ENCODE results near the gene ANO2. TPM values are rescaled to one million over a fixed set of nuclear protein-coding genes. Genes with fewer than 3 reads are reported as not detected.

The ANO2 gene
- total and polyA plus RNA-seq, 4 donors = 0.03 to 0.25 (median 0.15) TPM

GRCh38 chr12:5534426-5535199 is 410.4 kb downstream of the ANO2 start:
- 82% methylated on average over 10 of the region's 10 CpGs for WGBS
- no peak overlapping the region for H3K9ac ChIP-seq (ENCODE audit: low read depth in 1 of 2, low read length in 2 of 2)
- DNase-seq (ENCODE audit: low spot score) = no peak
- no peak overlapping the region for H3K27ac ChIP-seq (ENCODE audit: low read depth in 1 of 2, low read length in 2 of 2)
- H3K27me3 ChIP-seq (ENCODE audit: control insufficient read depth in 4 of 4, insufficient read depth in 4 of 4, low read length in 3 of 4) = no peaks in the 10 kb centered on the region
- H3K36me3 ChIP-seq (ENCODE audit: control insufficient read depth in 4 of 4, insufficient read depth in 3 of 4, low read depth in 1 of 4, low read length in 3 of 4) = no peaks in the 10 kb centered on the region
- no peaks in the 10 kb centered on the region for H3K4me1 ChIP-seq (ENCODE audit: control insufficient read depth in 4 of 4, insufficient read depth in 4 of 4, low read length in 3 of 4)
- TF ChIP-seq FOXA2 (IDR thresholded peaks at IDR 0.05) (no peak), NR2F2 (IDR thresholded peaks at IDR 0.05) (no peak), JUND (IDR thresholded peaks at IDR 0.05) (no peak), HNF4G (IDR thresholded peaks at IDR 0.05) (no peak)
- no peaks in the 10 kb centered on the region for H3K9me3 ChIP-seq (ENCODE audit: control insufficient read depth in 4 of 4, low read length in 3 of 4)
- no peak overlapping the region for H3K4me3 ChIP-seq (ENCODE audit: low read depth in 1 of 3, low read length in 3 of 3)

- 72% methylated on average over 3 of the region's 3 CpGs for WGBS
- Histone ChIP-seq H3K27me3 (ENCODE audit: control insufficient read depth in 4 of 4, insufficient read depth in 4 of 4, low read length in 3 of 4) (no peaks in the 10 kb centered on the region), H3K4me3 (ENCODE audit: low read depth in 1 of 3, low read length in 3 of 3) (no peak overlapping the region), H3K36me3 (ENCODE audit: control insufficient read depth in 4 of 4, insufficient read depth in 3 of 4, low read depth in 1 of 4, low read length in 3 of 4) (no peaks in the 10 kb centered on the region), H3K9ac (ENCODE audit: low read depth in 1 of 2, low read length in 2 of 2) (no peak overlapping the region), H3K4me1 (ENCODE audit: control insufficient read depth in 4 of 4, insufficient read depth in 4 of 4, low read length in 3 of 4) (no peaks in the 10 kb centered on the region), H3K9me3 (ENCODE audit: control insufficient read depth in 4 of 4, low read length in 3 of 4) (no peaks in the 10 kb centered on the region), H3K27ac (ENCODE audit: low read depth in 1 of 2, low read length in 2 of 2) (no peak overlapping the region)
- DNase-seq (ENCODE audit: low spot score) = no peak
- TF ChIP-seq CTCF (IDR thresholded peaks at IDR 0.05; ENCODE audit: low read depth, low read length, missing input control) = no peak
- no peak for TF ChIP-seq HNF4G (IDR thresholded peaks at IDR 0.05)
- TF ChIP-seq JUND (IDR thresholded peaks at IDR 0.05) = no peak
- TF ChIP-seq TAF1 (conservative IDR thresholded peaks at IDR 0.05) = no peak
- TF ChIP-seq HNF4A (conservative IDR thresholded peaks at IDR 0.05) = no peak
- no peak for TF ChIP-seq RXRA (IDR thresholded peaks at IDR 0.05)
- TF ChIP-seq FOXA2 (IDR thresholded peaks at IDR 0.05) = no peak
- TF ChIP-seq YY1 (IDR thresholded peaks at IDR 0.05) = no peak
- no peak for TF ChIP-seq EGR1 (IDR thresholded peaks at IDR 0.05; ENCODE audit: low read depth in 2 of 2)
- no peak for TF ChIP-seq GABPA (IDR thresholded peaks at IDR 0.05 in 1 of 2, conservative IDR thresholded peaks at IDR 0.05 in 1 of 2)
- no peak for TF ChIP-seq FOXA1 (IDR thresholded peaks at IDR 0.05)
- no peak for TF ChIP-seq RAD21 (IDR thresholded peaks at IDR 0.05)
- no peak for TF ChIP-seq SP1 (IDR thresholded peaks at IDR 0.05)
- no peak for TF ChIP-seq MAX (IDR thresholded peaks at IDR 0.05)
Measured at GRCh38 chr12:5533368-5533767, 411.7 kb downstream of the ANO2 start.

GRCh38 chr12:5525783-5526367 is 419.2 kb downstream of the ANO2 start:
- H3K27ac ChIP-seq (ENCODE audit: low read depth in 1 of 2, low read length in 2 of 2) = no peak overlapping the region
- H3K4me1 ChIP-seq (ENCODE audit: control insufficient read depth in 4 of 4, insufficient read depth in 4 of 4, low read length in 3 of 4) = no peaks in the 10 kb centered on the region
- H3K9me3 ChIP-seq (ENCODE audit: control insufficient read depth in 4 of 4, low read length in 3 of 4) = no peaks in the 10 kb centered on the region
- H3K4me3 ChIP-seq (ENCODE audit: low read depth in 1 of 3, low read length in 3 of 3) = no peak overlapping the region
- no peak for DNase-seq (ENCODE audit: low spot score)
- no peaks in the 10 kb centered on the region for H3K27me3 ChIP-seq (ENCODE audit: control insufficient read depth in 4 of 4, insufficient read depth in 4 of 4, low read length in 3 of 4)
- WGBS = 88% methylated on average over 4 of the region's 4 CpGs
- H3K36me3 ChIP-seq (ENCODE audit: control insufficient read depth in 4 of 4, insufficient read depth in 3 of 4, low read depth in 1 of 4, low read length in 3 of 4) = no peaks in the 10 kb centered on the region
- TF ChIP-seq GABPA (IDR thresholded peaks at IDR 0.05 in 1 of 2, conservative IDR thresholded peaks at IDR 0.05 in 1 of 2) (no peak), HNF4A (conservative IDR thresholded peaks at IDR 0.05) (no peak), HNF4G (IDR thresholded peaks at IDR 0.05) (no peak), REST (IDR thresholded peaks at IDR 0.05) (no peak), SP1 (IDR thresholded peaks at IDR 0.05) (no peak), CTCF (IDR thresholded peaks at IDR 0.05; ENCODE audit: low read depth, low read length, missing input control) (no peak), MAX (IDR thresholded peaks at IDR 0.05) (no peak)
- H3K9ac ChIP-seq (ENCODE audit: low read depth in 1 of 2, low read length in 2 of 2) = no peak overlapping the region

Measured in liver (tissue), 9 donors.